T-helper 2 cell (primary cell): Measurements from ENCODE around the gene MYO18A.

Source experiments
- DNase-seq, 5 experiments: peaks; one replicate each; pipeline versions ENCODE4 v3.0.0 to v3.0.0-alpha.2; 2012 to 2022

The MYO18A gene

DNA sequence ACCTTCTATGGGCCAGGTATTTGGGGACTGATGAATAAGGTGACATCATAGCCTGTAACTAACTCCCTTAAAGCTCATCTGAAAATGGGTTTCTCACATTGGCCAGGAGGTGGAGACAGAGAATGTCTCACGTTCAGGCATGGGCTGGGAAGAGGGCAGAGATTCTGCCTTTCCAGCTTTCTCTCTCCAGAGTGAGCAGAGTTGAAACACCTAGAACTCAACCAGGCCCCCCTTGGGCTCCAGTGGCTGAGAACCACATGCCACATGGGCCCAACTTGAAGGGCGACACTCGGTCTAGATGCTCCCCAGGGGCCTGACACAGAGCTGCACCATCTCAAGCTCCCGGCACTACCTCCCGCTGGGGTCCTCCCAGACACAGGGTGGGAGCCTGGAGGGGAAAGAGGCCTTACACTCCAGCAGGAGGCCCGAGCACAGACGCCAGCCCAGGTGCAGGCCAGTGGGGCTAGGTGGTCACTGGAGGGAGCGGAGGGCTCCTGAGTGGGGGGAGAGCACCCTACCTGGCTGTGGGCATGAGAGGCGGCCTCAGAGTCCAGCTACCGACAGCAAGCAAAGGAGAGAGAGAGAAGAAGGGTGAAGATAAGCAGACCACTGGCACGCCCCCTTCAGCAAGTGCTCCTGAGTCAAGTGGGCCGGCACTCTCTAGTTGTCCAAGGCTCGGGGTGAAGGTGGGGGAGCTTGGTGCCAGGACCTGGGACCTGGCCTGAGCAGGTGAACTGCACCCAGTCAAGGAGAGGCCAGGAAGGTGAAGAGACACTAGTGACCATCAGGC is 55.9 kb downstream of the MYO18A start:
- DNase-seq: peak in 2 of 5 experiments; percentile 20 to 74

DNA sequence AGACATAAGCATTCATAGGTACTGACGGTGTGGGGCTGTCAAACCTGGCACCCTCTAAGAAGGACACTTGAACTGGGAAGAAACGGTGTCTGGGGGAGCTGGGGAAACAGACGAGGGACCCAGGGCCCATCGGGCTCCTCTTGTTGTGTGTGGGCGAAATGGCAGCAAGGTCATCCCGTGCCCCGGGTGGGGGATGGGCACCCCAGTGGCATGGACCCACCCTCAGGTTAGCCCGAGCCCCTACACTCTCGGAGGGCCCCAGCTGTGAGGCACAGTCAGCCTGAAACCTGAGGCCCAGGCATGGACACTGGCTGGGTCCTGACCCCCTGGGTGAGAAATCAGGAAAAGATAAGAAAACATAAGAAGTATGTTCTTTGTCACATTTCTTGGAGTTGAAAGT is 57.1 kb downstream of the MYO18A start:
- no peak for DNase-seq

DNA sequence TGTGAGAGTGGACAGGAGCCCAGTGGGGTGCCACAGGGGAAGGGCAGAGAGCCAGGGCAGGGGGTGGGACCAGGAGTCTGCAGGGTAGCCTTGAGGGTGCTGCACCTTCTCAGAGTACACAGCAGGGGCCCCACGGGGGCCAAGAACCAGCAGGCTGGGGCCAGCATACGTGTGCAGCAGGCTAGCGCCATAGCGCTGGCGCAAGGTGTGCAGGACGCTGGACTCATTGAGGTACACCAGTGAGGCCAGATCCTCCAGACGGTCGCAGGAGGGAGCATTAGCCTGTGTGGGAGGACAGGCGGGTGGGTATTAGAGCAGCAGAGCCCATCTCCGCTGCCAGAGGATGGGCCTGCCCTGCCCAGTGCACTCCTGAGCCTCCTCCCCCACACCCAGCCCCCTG is 58.8 kb downstream of the MYO18A start:
- no peak for DNase-seq

DNA sequence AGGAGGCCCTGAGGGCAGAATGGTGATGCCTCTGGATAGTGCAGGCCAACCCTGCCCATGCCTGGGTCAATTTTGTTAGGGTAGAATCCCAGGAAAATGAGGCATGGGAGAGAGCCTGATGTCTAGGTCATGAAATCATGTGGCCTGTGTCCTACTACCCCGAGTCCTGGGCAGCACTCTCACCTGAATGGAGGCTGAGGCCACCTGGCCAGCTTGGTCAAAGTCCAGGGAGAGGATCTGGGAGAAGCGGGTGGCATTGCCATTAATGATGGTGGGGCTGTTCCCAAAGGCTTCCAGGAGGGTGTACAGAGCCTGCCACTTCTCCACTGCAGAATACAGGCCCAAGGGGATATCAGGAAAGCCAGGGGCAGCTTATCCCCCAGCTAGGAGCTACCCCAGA is 59.8 kb downstream of the MYO18A start:
- DNase-seq: no peak

DNA sequence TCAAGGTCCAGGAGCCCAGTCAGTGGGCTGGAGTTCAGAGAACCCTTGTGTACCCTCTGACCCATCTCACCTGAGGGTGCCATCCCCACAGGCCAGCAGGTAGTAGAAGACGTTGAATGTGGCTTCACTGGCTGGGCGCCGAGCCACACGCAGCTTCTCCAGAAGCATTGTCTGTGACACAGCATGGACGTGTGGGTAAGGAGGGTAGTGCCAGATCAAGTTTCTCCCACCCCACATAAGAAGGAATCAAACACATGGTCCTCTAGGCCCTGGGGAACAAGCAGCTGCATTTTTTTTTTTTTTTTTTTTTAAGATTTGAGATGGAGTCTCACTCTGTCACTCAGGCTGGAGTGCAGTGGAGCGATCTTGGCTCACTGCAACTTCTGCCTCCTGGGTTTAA is 60.9 kb downstream of the MYO18A start:
- no peak for DNase-seq

DNA sequence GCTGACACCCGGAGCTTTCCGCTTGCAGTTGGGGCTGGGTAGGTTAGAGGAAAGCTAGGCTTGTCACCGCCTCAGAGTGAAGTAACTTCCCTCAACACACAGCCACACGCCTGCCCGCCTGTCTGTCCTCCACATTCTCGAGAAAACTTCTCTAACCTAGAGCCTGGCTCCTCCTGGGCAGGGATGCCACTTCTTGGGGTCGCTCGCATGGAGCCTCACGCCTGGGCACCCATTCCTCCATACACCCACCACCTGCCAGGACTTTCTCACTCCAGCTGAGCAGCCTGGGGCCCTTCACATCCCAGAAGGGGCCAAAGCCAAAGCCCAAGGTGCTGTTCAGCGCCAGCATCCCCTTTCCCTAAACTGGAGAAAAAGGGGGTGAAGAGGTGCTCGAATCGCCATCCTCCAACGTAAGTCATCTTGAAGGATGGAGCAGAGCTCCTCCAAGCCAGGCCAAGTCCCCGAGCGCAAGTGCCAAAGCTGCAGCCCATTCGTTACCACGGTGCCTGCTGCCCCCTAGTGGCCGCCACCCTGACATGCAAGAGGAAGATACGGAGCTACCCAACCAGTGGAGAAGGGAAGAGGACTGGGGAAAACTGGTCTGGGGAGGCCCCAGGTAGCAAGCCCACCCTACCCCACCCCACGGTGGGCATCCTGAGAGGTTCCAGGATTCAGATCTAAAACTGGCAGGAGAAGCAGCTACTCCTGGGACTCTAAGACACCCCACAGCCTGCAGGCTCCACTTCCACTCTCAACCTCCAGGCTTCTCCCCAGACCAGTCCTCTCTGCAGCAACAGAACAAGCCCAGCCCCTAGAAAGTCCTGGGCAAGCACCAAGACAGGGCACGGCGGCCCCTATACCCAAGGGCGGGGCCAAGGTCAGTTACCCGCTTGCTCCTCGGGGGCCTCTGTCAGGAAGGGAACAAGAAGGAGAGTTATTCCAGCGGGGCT is 63.1 kb downstream of the MYO18A start:
- peak; percentile 56 to 72 (median 71) for DNase-seq

DNA sequence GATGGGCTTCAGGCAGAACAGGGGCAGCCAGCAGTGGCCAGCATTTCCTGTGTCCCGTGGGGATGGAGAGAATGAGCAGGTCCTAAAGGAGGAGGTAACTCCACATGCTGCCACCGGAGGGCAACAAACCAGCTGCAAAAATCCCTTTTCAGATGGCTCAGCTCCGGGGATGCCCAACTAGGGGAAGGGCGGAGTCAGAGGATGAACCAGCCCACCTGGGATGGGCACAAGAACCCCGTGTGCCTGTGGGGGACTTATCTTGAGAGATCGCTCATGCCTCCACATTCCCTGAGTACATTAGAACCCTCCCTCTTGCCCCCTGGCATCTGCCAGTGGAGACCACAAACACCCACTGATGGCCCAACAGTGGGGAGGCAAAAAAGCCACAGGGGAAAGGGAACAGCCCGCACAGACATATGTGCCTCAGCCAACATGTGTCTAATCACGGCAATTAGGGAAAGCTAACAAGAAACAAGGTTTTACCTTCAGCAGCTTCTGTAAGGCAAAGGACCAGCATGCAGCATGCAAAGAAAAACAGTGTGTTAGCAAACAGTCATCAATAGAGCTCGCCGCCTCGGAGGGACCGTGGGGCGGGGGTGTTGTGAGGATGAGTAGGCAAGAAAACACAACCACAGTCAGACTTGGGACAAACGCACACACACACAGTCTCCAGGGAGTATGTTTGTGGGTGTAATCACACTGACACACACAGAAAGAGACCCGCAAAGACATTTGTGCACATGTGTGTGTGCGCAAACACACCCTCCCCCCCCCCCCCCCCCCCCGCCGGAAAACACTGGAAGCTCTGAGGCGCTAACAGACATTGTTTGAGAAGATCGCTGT is 64.0 kb downstream of the MYO18A start:
- DNase-seq: peak in 2 of 5 experiments; percentile 11 to 41

DNA sequence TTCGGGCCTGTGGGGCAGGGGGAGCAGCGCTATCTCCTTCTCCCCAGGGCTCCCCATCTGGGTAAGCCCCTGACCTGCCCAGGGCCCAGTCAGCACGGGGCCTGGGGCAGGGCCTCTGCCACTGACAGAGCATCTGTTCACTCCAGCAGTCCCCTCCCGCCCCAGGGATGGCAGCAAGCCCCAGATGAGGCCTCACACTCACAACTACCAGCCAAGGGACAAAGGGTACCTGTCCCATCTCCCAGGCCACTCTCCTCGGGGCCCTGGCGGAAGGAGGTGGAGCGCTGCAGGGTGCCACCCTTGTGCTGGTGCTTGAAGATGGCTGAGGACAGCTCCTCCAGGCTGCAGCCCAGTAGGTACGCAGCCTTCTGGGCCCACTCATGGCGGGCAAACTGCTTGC is 64.8 kb downstream of the MYO18A start:
- DNase-seq: no peak

DNA sequence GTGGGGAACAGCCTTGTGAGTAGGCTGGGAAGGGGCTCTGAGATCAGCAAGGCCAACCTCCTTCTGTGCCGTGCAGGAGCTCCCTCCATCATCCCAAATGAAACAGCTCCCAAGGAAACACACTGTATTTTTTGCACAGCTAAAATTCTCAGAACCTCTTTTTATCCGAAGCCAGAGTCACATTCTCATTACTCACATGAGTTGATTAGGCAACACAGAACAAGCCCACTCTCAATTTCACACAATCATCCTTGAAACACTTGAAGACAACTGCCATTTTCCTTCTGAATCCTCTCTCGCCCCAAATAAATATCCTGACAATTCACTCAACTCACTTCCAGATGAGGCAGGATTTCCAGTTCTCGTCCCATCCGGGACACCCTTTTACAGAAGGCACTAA is 66.1 kb downstream of the MYO18A start:
- no peak for DNase-seq

DNA sequence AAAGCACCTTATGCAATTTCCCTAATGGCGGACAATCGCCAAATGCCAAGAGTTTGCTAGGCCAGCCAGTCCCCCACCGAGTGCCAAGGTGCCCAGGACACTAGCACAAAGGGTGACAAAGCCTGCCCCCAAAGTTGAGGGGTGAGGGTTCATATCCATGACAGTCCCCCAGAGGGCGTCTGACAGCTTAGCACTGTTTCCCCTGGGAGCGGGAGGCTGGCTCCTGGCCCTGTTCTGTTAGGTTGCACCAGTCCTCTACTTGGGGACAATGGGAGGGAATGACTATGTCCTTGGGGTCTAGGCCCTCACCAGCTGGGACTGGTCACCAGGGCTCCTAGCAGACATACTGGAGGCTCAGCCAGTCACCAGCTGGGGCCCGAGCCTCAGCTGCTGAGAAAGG is 66.9 kb downstream of the MYO18A start:
- no peak for DNase-seq

DNA sequence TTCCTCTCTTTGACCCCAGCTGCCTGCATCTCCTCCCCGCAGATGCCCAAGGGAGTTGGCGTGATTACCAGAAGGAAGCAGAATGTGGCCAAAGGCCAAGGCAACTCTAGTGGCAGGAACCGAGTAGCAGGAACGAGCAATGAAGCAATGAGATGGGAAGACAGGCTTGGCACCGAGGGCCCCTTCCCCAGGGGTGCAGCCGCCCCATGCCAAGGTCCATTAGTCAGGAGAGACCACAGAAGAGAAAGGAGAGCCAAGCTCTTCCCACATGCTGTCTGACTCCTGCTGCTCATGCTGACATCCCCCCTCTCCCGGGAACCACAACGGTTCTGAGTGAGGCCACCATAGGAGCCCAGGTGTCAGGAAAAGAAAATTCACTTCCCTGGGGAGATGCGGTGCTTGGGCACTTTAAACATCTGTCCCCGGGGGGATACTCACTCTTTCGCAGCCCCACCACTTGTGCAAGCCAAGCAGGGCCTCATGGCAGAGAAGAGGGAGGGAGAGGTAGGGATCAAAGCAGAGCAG is 67.4 kb downstream of the MYO18A start:
- DNase-seq: no peak

DNA sequence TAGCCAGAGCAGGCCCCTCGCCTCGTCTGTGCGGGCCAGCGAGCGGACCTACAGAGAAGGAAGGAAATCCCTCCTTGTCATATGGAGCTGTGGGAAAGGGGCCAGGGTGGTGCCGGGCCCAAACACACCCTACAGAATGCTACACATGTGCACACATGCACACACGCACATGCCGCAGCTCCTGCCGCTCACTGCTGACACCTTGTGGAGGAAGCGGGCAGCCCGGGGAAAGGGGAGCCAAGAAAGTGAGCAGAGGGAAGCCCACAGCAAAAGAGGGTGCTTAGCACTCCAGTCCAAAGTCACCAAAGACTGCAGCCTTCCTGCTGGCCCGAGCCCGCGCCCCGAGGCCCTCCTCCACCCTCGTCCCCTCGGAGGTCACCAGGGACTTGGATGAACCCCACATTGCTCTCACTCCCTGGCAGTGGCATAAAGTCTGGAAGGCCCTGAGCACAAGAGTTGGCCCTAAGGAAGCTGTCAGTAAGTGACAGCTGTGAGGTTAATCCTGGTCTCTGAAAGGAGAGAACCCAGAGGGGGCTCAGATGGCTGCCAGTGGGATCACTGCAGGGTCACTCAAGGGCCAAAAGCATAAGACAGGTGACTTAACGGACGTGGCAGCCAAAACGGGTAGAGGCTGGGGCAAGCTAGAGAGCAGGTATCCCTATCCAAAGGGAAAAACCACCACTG is 68.2 kb downstream of the MYO18A start:
- peak; percentile 27 to 64 (median 53) for DNase-seq

DNA sequence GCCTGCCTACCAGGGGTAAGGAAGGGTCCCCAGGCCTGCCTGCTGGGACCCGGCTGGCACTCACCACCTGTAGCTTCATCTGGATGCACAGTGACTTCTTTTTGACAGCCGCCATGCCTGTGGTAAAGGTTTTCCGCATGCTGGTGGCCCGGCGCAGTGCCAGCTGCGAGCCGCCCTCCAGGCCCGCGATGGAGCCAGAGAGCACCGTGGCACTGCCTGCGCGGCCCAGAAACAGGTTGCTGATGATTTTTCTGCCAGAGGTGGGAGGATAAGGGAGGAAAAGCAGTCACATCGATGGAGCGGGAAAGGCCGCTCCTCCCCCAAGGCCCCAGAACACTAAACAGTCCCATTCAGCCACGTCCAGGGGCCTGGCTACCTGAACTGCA is 69.8 kb downstream of the MYO18A start:
- DNase-seq: no peak

DNA sequence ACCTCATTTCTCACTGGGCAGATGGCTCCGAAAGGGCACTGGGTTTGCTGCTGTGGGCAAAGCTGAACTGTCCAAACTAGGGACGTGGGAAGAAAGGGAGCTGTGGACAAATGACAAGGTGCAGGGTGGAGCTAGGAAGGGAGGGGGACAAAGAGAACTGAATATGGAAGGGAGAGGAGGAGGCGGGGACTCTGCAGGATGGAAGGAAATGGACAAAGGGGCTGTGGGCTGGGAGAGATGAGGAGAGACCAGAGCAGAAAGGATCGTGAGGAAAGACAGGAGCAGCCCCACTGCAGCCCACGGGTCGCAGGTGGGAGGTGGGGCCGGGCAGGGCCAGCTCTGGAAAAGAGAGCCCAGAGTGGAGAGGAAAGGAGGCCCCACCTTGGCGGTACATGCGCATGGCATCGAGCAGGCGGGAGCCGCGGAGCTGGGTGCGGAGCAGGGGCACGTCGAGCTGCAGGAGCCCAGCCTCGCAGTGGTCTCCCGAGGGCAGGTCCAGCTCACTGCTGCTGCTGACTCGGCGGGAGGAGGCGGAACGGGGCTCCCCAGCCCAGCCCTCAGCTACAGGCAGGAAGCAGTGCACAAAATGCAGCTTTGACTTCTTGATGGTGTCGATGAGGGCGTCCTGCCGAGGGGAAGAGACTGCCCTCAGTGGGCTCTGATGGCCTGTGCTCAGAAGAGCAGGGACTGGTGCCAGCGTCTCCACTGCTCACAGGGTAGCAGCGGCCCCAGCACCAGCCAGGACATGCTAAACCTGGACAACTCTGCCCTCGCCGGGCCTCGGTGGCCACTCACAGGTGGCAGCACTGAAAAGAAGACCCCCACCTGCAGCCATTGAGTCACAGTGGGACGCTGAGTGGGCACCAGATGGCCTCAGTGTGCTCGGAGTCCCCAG is 70.5 kb downstream of the MYO18A start:
- DNase-seq: no peak

DNA sequence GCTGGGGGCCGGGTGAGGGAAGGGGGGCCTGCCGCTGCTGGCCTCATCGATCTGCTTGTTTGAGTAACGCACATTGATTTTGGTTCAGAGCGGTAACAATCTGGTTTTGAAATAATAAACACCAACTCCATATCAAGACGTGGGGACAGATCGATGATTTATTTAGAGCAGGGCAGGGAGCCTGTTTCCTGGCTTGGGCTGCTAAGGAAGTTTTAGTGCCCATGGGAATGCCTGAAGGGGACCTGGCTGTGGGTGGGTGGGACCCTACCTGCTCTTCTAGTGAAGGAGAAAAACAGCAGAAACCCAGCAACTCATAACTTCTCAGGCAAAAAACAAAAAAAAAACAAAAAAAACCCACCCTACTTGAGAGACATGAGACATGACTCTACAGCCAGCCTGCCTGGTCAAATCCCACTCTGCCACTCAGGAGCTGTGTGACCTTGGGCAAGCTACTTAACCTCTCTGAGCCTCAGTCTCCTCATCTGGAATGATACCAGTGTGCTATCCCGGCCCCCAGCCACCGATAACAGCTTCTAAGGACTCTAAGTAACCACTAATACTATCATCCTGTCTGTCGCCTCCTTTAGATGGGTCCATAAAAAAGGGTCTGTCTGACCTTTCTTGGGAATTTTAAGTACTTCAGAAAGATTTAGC is 71.2 kb downstream of the MYO18A start:
- no peak for DNase-seq

DNA sequence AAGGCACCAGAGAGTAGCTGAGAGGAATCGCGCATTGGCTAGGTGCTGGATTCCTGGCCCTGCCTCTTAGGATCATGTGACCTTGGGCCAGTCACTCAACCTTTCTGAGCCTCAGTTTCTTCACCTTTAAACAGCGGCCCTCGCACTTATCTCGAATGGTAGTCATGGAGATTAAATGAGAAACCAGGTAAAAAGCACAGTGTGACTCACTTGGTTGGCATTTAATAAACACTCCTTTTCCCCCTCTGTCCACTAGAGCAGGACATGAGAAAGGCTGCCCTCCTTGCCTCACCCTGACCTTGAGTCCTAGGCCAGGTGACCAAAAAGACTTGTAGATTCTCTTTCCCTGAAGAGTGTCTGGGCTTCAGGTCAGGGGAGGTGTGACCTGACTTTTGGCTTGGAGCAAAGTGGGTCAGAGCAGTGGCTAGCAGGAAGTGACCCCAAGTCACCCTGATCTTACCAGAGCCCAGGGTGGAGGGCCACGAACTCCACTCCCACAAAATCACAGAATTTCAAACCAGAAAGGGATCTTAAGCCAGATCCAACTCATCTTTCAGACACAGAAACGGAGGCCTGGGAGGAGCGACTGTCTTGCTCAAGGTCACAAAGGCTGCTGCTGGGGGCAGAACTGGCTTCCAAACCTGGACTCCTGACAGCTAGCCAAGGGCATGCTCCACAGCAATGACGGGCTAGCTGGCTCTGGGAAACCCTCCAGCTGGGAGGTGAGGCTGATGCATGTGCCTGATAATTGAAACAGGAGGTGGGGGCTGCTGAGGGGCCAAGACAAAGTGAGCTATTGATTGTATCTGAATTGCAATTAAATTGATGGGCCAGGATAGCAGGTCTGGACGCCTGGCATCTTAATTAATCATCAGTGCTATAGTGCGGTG is 72.0 kb downstream of the MYO18A start:
- DNase-seq: no peak

DNA sequence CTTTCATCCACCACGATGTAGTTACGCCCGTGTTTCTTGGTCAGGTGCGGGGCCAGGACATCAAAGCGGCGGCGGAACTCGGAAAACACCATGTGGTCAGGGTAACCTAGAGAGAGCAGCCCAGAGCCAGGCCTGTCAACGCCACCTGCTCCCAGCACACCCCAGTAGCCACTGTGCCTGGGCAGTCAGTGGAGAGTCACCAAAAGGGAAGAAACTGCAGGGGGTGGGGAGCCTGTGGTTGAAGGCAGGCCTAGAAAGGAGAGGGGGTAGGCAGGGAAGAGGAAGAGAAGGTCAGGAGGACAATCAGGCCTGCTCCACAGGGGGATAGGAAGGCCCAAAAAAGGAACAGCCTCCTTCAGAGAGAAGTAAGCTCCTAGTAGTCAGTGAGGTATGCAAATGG is 73.1 kb downstream of the MYO18A start:
- DNase-seq: no peak

DNA sequence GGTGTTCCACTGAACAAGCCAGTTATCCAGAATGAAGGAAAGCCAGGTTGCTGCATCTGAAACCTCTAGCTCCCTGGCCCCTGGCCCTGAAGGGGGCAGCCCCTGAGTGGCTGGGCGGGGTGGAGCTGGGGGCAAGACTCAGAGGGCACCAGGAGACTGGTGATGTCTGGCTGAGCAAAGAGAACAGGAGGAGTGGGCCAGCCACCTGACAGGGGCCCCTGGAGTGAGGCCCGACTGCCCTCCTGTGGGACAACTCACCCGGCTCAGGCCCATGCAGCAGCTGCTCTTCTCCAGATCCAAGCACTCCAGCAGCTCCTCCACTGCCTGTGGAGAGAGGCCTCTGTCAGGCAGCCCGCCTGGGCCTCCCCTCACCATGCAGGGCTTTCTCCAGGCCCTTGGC is 76.9 kb downstream of the MYO18A start:
- no peak for DNase-seq

DNA sequence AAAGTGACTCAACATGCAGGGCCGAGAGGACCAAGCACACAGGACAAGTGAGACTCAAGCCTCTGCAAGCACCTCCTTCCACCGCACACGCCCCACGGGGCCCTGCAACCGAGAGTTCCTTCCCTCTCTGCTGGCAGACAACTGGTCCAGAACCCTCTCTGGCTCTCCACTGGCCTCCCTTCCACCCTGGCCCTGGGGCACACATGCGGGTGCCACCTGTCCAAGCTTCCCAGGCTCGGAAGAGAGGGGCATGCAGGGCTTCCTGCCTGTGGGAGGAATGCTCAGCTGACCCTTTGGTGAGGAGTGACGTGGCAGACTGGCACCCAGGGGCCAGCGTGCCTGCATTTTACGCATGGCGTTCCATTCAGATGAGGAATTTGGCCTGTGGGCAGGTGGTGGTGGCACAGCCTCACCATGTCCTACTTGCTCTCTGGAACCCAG is 77.4 kb downstream of the MYO18A start:
- DNase-seq: no peak
